ENCODE results near the gene FBLN1. TPM values are rescaled to one million over a fixed set of nuclear protein-coding genes. Genes with fewer than 3 reads are reported as not detected.

FBLN1 gene
- total and polyA plus RNA-seq, 2 of the 8 experiments (the other 6 are each of a cell fraction or from before 2014, with no cell fraction given) = 159 to 168 TPM

- TF ChIP-seq CHD7 (IDR thresholded peaks at IDR 0.05; ENCODE audit: insufficient replicate concordance, low read length) (no peak), CREB1 (IDR thresholded peaks at IDR 0.05) (no peak), CTCF (IDR thresholded peaks at IDR 0.05; ENCODE audit: control extremely low read depth in 1 of 3, insufficient read depth in 1 of 3, low read depth in 1 of 3, low read length in 3 of 3) (no peak), TEAD4 (IDR thresholded peaks at IDR 0.05; ENCODE audit: low read depth, low read length) (no peak), KDM1A (IDR thresholded peaks at IDR 0.05; ENCODE audit: borderline replicate concordance, low read length) (no peak), CBX5 (IDR thresholded peaks at IDR 0.05; ENCODE audit: low read depth, low read length) (no peak)
These were observed 83.4 kb downstream of the FBLN1 start (continued) for GRCh38 chr22:45585946-45586540.

All from H1 (cell line).